B cell (primary cell): ENCODE results near the gene PDZRN4. TPM values are rescaled to one million over a fixed set of nuclear protein-coding genes. Genes with fewer than 3 reads are reported as not detected.

Source experiments
- ATAC-seq: fragments of 200-7000 bp; cut with Tn5 transposase; one replicate; pipeline ENCODE4 v1.10.0; 2021; ENCODE audit warnings: low read depth, mild to moderate bottlenecking, moderate number of reproducible peaks, moderate library complexity
- CTCF ChIA-PET: fragments of 350-600 bp; sonication (Branson Sonifier 250); formaldehyde crosslinking; loops from one replicate; lab custom pipeline; 2021; ENCODE audit warnings: antibody characterized with exemption, inconsistent platforms; lab: Charles Lee
- POLR2A ChIA-PET: fragments of 350-600 bp; sonication (Branson Sonifier 250); formaldehyde crosslinking; loops from one replicate; lab custom pipeline; 2021; ENCODE audit warnings: antibody characterized with exemption; lab: Charles Lee
- DNase-seq: peaks from one replicate; pipeline ENCODE4 v3.0.0; 2013
- H2AFZ ChIP-seq: 2 replicates; pipeline ENCODE4 v1.6.1; 2012; ENCODE audit warnings: mild to moderate bottlenecking, low read depth, low read length; ENCODE audit not compliant: insufficient read depth, poor library complexity, severe bottlenecking
- H3K27ac ChIP-seq, 2 donors: 1 replicate in 1 of 2; 2 replicates in 1 of 2; pipeline ENCODE4 v1.5.1; 2012 to 2013; ENCODE audit warnings: low read length in 2 of 2, mild to moderate bottlenecking in 2 of 2, moderate library complexity in 1 of 2
- H3K27me3 ChIP-seq, 4 experiments: fragments of 200-600 bp in 1 of 4; sonication (generic) in 1 of 4; replicated peaks in 1 of 4; 1 replicate in 2 of 4; 2 replicates in 2 of 4; pipeline versions ENCODE4 v1.6.1 to v1.7.0; 2013 to 2016; ENCODE audit warnings: low read length in 3 of 4, mild to moderate bottlenecking in 2 of 4, mixed read lengths in 1 of 4, moderate library complexity in 1 of 4; ENCODE audit not compliant: insufficient read depth in 4 of 4, control insufficient read depth in 3 of 4; ENCODE audit errors: control extremely low read depth in 1 of 4
- H3K36me3 ChIP-seq, 2 experiments: replicated peaks in 1 of 2; 1 replicate in 1 of 2; 2 replicates in 1 of 2; pipeline versions ENCODE4 v1.6.1 to v1.7.1; 2013; ENCODE audit warnings: low read length in 1 of 2; ENCODE audit not compliant: insufficient read depth in 2 of 2, control insufficient read depth in 1 of 2; ENCODE audit errors: control extremely low read depth in 1 of 2, extremely low read depth in 1 of 2
- H3K4me1 ChIP-seq, 2 donors: fragments of 200-600 bp in 1 of 2; sonication (generic) in 1 of 2; 1 replicate in 1 of 2; 2 replicates in 1 of 2; pipeline versions ENCODE4 v1.5.1 to v1.6.1; 2013 to 2017; ENCODE audit warnings: low read length in 2 of 2; ENCODE audit not compliant: control insufficient read depth in 2 of 2, insufficient read depth in 2 of 2
- H3K4me2 ChIP-seq: replicated peaks from 2 replicates; pipeline ENCODE3; 2012; ENCODE audit warnings: mild to moderate bottlenecking, low read depth, low read length; ENCODE audit not compliant: poor library complexity, severe bottlenecking
- H3K4me3 ChIP-seq, 5 experiments: fragments of 200-600 bp in 1 of 5; sonication (generic) in 1 of 5; 1 replicate in 3 of 5; 2 replicates in 2 of 5; pipeline versions ENCODE4 v1.5.1 to v1.7.0; 2011 to 2016; ENCODE audit warnings: low read length in 4 of 5, mild to moderate bottlenecking in 4 of 5, low read depth in 2 of 5, control low read depth in 1 of 5, moderate library complexity in 1 of 5; ENCODE audit not compliant: insufficient read depth in 1 of 5; ENCODE audit errors: control extremely low read depth in 1 of 5, extremely low read depth in 1 of 5
- H3K79me2 ChIP-seq: fragments of 200-600 bp; sonication (generic); one replicate; pipeline ENCODE4 v1.6.0; 2016; ENCODE audit warnings: low read length; ENCODE audit not compliant: control insufficient read depth, insufficient read depth
- H3K9ac ChIP-seq: fragments of 200-600 bp; sonication (generic); 2 replicates; pipeline ENCODE4 v1.6.1; 2017; ENCODE audit warnings: mild to moderate bottlenecking, low read length, moderate library complexity
- H3K9me3 ChIP-seq, 3 donors: one replicate each; pipeline versions ENCODE4 v1.6.1 to v1.7.1; 2013; ENCODE audit warnings: low read length in 2 of 3; ENCODE audit not compliant: control insufficient read depth in 2 of 3, insufficient read depth in 1 of 3; ENCODE audit errors: control extremely low read depth in 1 of 3
- H4K20me1 ChIP-seq: 2 replicates; pipeline ENCODE4 v1.6.0; 2012; ENCODE audit warnings: mild to moderate bottlenecking, low read length; ENCODE audit not compliant: insufficient read depth, control insufficient read depth, poor library complexity, severe bottlenecking
- H3K27ac Mint-ChIP-seq: one replicate; pipeline ENCODE4 v1.8.0; 2021; ENCODE audit warnings: mixed read lengths
- H3K27me3 Mint-ChIP-seq: one replicate; pipeline ENCODE4 v1.8.0; 2021; ENCODE audit warnings: mixed read lengths
- H3K4me1 Mint-ChIP-seq: one replicate; pipeline ENCODE4 v1.8.0; 2021; ENCODE audit warnings: mixed read lengths
- H3K4me3 Mint-ChIP-seq: one replicate; pipeline ENCODE4 v1.8.0; 2021; ENCODE audit warnings: mixed read lengths
- H3K9me3 Mint-ChIP-seq: one replicate; pipeline ENCODE4 v1.8.0; 2022; ENCODE audit warnings: mixed read lengths; ENCODE audit not compliant: insufficient read depth
- EZH2 ChIP-seq: IDR thresholded peaks from 2 replicates; pipeline ENCODE4 v1.6.1; 2012; ENCODE audit warnings: borderline replicate concordance, low read depth, mild to moderate bottlenecking, moderate library complexity, low read length; ENCODE audit not compliant: insufficient read depth, poor library complexity, severe bottlenecking
- WGBS: methylation state at CpG from one replicate; pipeline ENCODE4 v1.1.5; 2013; ENCODE audit warnings: missing lambda C conversion rate; ENCODE audit not compliant: insufficient coverage; 5-methylcytosine and 5-hydroxymethylcytosine counted together
- intact Hi-C: fragments of 100-400 bp; cut with micrococcal nuclease; formaldehyde crosslinking; loops from one replicate; pipeline ENCODE4 v1.10.0; 2022
- polyA plus RNA-seq: library from polyadenylated mRNA; depleted of rRNA; stranded (reverse); fragments of >200 nt; gene quantifications from 2 replicates; pipeline ENCODE4 v1.2.3, GENCODE V29; 2012
- total RNA-seq, 2 donors: library from RNA; stranded (reverse); fragments of 120-200 nt in 1 of 2; gene quantifications; 1 replicate in 1 of 2; 2 replicates in 1 of 2; pipeline versions ENCODE4 v1.2.3 to v1.2.4, GENCODE V29; 2013 to 2022
- TF ChIP-seq, protein P1 (sequence below): fragments of 200-600 bp; IDR thresholded peaks from one replicate; pipeline ENCODE4 v1.8.0; 2022; ENCODE audit warnings: antibody characterized with exemption, mild to moderate bottlenecking

Gene PDZRN4
- total and polyA plus RNA-seq, 2 donors (not counting 1 experiment from before 2014, with no cell fraction given): not detected

DNA sequence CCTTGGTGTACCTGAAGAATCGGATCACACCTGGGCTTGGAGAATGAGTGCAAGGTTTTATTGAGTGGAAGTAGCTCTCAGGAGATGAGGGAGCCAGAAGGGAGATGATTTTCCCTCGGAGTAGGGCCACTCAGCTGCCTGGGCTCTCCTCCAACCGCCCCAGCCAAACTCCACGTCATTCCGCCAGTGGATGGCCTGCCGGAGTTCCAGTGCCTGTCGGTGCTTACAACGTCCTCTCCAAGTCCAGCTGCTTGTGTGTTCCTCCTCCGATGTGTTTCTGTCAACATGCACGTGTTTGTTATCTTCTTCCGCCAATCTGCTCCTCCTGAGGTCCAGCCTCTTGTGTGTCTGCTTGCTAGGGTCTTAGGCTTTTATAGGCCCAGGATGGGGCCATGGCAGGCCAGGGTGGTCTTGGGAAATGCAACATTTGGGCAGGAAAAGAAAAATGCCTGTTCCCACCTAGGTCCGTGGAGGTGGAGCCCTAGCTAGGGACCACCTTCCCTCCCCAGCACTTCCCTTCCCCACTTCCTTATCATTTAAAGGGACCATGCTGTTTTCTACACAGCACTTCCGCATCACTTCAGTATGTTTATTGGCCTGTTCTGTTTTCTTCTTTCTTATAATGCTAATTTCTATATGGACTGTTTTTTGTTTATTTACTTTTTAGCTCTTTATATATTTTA is 343.2 kb downstream of the PDZRN4 start:
- POLR2A ChIA-PET: no interaction called here
- H3K4me2 ChIP-seq: no peak overlapping the region
- TF ChIP-seq, protein P1, sequence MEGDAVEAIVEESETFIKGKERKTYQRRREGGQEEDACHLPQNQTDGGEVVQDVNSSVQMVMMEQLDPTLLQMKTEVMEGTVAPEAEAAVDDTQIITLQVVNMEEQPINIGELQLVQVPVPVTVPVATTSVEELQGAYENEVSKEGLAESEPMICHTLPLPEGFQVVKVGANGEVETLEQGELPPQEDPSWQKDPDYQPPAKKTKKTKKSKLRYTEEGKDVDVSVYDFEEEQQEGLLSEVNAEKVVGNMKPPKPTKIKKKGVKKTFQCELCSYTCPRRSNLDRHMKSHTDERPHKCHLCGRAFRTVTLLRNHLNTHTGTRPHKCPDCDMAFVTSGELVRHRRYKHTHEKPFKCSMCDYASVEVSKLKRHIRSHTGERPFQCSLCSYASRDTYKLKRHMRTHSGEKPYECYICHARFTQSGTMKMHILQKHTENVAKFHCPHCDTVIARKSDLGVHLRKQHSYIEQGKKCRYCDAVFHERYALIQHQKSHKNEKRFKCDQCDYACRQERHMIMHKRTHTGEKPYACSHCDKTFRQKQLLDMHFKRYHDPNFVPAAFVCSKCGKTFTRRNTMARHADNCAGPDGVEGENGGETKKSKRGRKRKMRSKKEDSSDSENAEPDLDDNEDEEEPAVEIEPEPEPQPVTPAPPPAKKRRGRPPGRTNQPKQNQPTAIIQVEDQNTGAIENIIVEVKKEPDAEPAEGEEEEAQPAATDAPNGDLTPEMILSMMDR: no peak
- TF ChIP-seq EZH2: no peak
- 93% methylated on average over 12 of the region's 13 CpGs for WGBS
- CTCF ChIA-PET: no interaction called here
- no peak overlapping the region for H3K27ac Mint-ChIP-seq
- no peaks in the 10 kb centered on the region for H3K79me2 ChIP-seq
- no peak for DNase-seq
- H3K4me3 Mint-ChIP-seq: no peak overlapping the region
- H3K27me3 Mint-ChIP-seq: no peaks in the 10 kb centered on the region
- intact Hi-C loops: no loop called here
- no peaks in the 10 kb centered on the region for H3K9me3 Mint-ChIP-seq
- peaks cover 0 to 7% (median 0%) of the 10 kb centered on the region in 4 experiments for H3K27me3 ChIP-seq
- ATAC-seq: no peak
- H3K9ac ChIP-seq: no peak overlapping the region
- H3K4me1 ChIP-seq: no peaks in the 10 kb centered on the region
- H3K36me3 ChIP-seq: no peaks in the 10 kb centered on the region
- no peak overlapping the region for H3K27ac ChIP-seq
- H3K4me3 ChIP-seq: no peak overlapping the region
- no peaks in the 10 kb centered on the region for H3K9me3 ChIP-seq
- no peaks in the 10 kb centered on the region for H4K20me1 ChIP-seq
- H3K4me1 Mint-ChIP-seq: no peaks in the 10 kb centered on the region
- H2AFZ ChIP-seq: no peak overlapping the region

- Mint-ChIP-seq H3K4me1 (no peaks in the 10 kb centered on the region), H3K9me3 (no peaks in the 10 kb centered on the region), H3K27ac (no peak overlapping the region), H3K27me3 (no peaks in the 10 kb centered on the region), H3K4me3 (no peak overlapping the region)
- Histone ChIP-seq H3K4me1 (no peaks in the 10 kb centered on the region), H3K9me3 (no peaks in the 10 kb centered on the region), H3K9ac (no peak overlapping the region), H3K4me2 (no peak overlapping the region), H3K4me3 (no peak overlapping the region), H3K27ac (no peak overlapping the region), H3K79me2 (no peaks in the 10 kb centered on the region), H3K36me3 (no peaks in the 10 kb centered on the region), H3K27me3 (peaks cover 0 to 7% (median 0%) of the 10 kb centered on the region in 4 experiments), H4K20me1 (no peaks in the 10 kb centered on the region), H2AFZ (no peak overlapping the region)
- no CpG with 5 or more reads among the region's 2 CpGs for WGBS
- ChIA-PET POLR2A (no interaction called here), CTCF (no interaction called here)
- intact Hi-C loops: no loop called here
- TF ChIP-seq, protein P1: no peak
- TF ChIP-seq EZH2: no peak
- ATAC-seq: no peak
- no peak for DNase-seq
These were observed 344.0 kb downstream of the PDZRN4 start for GRCh38 chr12:41532072-41532471.
